Measurements from ENCODE around the gene RAB38.

RAB38 gene

GRCh38 chr11:88174709-88175568, at the start of gene RAB38:
Gene RAB38, minus strand, starts transcription at chr11:88175443. Its CDS starts 59 bp downstream, at chr11:88175384.
- peak; percentile 58 for DNase-seq

- DNase-seq = no peak
Measured at GRCh38 chr11:88213406-88213805, 38.2 kb upstream of the RAB38 start.

- DNase-seq = no peak
Measured at GRCh38 chr11:88212300-88212699, 37.1 kb upstream of the RAB38 start.

- DNase-seq = no peak
Measured at GRCh38 chr11:88208745-88209144, 33.5 kb upstream of the RAB38 start.

- no peak for DNase-seq
Measured at GRCh38 chr11:88206751-88207150, 31.5 kb upstream of the RAB38 start.

GRCh38 chr11:88204353-88204752, 29.1 kb upstream of the RAB38 start:
- DNase-seq = no peak

- DNase-seq = no peak
Measured at GRCh38 chr11:88203604-88204003, 28.4 kb upstream of the RAB38 start.

GRCh38 chr11:88202498-88202897, 27.3 kb upstream of the RAB38 start:
- DNase-seq = no peak

GRCh38 chr11:88196393-88196792, 21.1 kb upstream of the RAB38 start:
- no peak for DNase-seq

GRCh38 chr11:88195908-88196307, 20.7 kb upstream of the RAB38 start:
- DNase-seq = no peak

GRCh38 chr11:88194990-88195389, 19.7 kb upstream of the RAB38 start:
- DNase-seq = no peak

- no peak for DNase-seq
Measured at GRCh38 chr11:88193278-88193677, 18.0 kb upstream of the RAB38 start.

- DNase-seq = no peak
Measured at GRCh38 chr11:88188932-88189253, 13.7 kb upstream of the RAB38 start.

GRCh38 chr11:88188251-88188931, 13.1 kb upstream of the RAB38 start:
- DNase-seq = no peak

GRCh38 chr11:88183233-88183632, 8.0 kb upstream of the RAB38 start:
- no peak for DNase-seq

GRCh38 chr11:88181776-88182175, 6.5 kb upstream of the RAB38 start:
- DNase-seq = no peak

- no peak for DNase-seq
Measured at GRCh38 chr11:88179971-88180629, 4.9 kb upstream of the RAB38 start.

- DNase-seq = no peak
Measured at GRCh38 chr11:88179141-88179540, 3.9 kb upstream of the RAB38 start.

- no peak for DNase-seq
Measured at GRCh38 chr11:88178191-88178590, 2.9 kb upstream of the RAB38 start.

GRCh38 chr11:88175569-88176075, 379 bp upstream of the RAB38 start:
- DNase-seq = no peak

GRCh38 chr11:88173956-88174355, 1.3 kb downstream of the RAB38 start:
- no peak for DNase-seq

GRCh38 chr11:88171982-88172381, 3.3 kb downstream of the RAB38 start:
- no peak for DNase-seq

- no peak for DNase-seq
Measured at GRCh38 chr11:88170673-88171072, 4.6 kb downstream of the RAB38 start.

- no peak for DNase-seq
Measured at GRCh38 chr11:88169881-88170280, 5.4 kb downstream of the RAB38 start.

Measured in amniotic stem cell (primary cell).